GM18868 (cell line): ENCODE results near the gene LDLRAD4.

ENCODE experiments used
- ATAC-seq: cut with Tn5 transposase; IDR thresholded peaks from one replicate; pipeline ENCODE4 v1.9.1; 2021; ENCODE audit warnings: mild to moderate bottlenecking, moderate library complexity; ENCODE audit not compliant: unreplicated experiment

LDLRAD4 gene

DNA sequence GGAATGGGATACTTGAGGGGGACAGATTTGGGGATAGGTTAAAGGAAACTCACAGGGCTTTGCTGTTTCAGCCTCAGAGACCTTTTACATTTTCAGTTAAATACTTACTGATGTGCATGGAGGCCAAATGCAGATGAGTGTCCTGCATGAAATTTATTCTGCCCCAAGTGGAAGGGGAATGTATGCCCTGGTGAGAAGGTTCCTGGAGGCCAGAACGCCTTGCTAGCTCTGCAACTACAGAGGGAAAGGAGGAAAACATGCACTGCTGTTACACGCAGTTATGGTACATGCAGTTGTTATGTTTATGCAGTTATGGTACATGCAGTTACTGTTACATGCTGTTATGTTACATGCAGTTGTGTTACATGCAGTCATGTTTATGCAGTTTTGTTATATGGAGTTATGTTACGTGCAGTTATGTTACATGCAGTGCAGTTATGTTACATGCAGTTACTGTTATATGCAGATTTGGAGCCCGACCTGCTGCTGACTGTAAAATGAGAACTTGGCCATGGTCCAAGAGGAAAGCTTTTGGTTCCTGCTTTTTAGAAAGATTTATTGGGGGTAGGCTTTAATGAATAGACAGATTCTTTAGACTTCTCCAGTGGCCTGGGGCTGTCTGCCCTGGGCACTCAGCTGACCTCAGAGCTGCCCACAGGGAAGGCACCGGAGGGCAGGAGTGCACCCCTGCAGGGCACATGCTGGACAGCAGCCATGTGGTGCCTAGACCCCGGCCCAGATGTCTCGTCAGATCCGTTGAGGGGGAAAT is 84.1 kb downstream of the LDLRAD4 start:
- ATAC-seq, result no peak

DNA sequence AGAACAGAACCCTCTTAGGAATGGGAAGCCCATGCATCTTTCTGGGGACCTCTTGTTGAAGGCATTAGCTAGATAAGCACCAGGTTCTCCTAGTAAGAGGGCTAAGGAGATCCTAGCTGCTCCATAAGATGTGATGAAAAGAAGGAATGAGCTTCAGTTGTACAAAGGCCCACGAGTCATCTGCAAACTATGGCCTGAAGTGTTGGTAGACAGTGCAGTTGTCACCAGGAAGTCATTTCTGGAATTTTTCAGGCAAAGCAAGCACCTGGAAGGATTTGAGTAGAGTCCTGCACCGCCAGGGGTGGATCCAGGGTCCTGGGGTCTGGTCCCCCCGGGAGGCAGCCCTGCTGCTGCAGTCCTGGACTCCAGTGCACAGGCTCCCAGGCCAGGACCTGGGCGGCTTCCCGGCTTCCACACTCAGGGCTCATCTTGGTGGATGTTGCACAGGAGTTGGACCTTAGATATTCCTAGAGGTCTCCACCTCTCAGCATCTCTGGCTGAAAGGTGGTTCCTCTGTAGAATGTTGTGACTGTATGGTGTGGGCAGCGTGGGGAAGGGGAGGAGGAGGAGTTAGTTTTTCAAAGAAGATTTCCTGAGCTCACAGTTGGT is 85.3 kb downstream of the LDLRAD4 start:
- ATAC-seq, result no peak

DNA sequence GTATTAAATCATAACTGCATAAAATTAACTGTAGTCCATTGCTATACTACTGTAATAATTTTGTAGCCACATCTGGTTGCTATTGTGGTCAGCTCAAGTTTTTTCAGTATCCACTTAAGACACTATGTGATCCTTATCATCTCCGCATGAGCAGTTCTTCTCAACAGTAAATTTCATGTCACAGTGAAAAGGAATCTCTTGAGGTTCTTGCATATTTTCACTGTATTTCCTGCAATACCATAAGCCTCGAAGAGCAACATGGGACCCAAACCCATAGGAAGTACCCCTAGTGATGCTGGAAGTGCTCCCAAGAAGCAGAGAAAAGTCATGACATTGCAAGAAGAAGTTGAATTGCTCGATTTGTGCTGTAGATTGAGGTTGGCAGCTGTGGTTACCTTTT is 86.7 kb downstream of the LDLRAD4 start:
- no peak for ATAC-seq

- no peak for ATAC-seq
Measured at GRCh38 chr18:13306583-13306982, 88.0 kb downstream of the LDLRAD4 start.

- no peak for ATAC-seq
Measured at GRCh38 chr18:13308369-13308768, 89.8 kb downstream of the LDLRAD4 start.

GRCh38 chr18:13309031-13309747 is 90.6 kb downstream of the LDLRAD4 start:
- no peak for ATAC-seq

DNA sequence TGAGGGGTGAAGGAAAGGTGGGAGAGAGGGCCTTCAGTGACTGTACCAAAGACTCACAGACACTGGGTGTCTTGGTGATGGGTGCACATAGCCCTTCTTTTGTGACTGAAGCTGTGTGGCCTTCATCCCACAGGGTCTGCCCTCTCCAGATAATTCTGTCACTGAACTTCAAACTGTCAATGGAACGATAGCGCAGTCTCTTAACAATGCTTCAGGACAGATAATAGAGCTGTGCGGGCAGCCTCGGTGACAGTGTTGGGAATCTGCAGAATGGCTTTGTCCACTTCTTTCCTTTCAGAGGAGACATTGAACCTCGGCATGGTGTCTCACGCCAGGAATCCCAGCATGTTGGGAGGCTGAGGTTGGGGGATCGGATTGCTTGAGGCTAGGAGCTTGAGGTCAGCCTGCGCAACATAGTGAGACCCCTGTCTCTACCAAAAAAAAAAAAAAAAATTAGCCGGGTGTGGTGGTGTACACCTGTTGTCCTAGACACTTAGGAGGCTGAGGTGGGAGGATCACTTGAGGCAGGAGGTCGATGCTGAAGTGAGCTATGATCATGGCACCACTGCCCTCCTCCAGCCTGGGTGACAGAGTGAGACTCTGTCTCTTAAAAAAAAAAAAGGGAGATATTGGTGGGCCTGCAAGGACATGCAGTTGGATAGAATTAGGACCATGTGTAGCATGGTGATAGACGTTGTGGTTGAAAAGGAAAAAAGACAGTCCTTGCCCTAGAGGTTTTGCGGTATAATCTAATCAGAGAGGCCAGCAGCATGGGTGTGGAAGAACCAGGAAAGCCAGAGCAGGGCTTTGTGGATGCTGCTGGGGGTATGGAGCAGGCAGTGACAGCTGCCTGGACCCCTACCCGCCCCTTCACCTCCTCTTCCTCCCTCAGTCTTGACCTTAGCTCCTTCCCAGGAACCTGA is 91.4 kb downstream of the LDLRAD4 start:
- ATAC-seq, result no peak

DNA sequence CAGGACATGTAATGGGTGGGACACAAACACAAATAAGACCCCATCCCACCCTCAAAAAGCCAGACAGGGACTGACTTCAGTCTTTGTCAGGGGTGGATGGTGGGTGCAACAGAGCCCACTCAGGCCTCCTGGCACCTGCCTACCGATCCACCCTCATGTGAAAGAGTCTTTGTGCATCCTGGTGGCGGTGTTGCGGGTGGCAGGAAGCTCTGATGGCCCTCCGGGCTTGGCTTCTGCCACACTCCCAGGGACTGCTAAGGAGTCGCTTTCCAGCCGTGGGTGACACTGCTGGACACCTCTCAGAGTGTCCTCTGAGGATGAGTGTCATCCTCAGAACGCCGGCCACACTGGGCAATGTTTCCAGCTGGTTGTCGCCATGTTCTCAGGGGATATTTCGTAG is 92.6 kb downstream of the LDLRAD4 start:
- no peak for ATAC-seq

DNA sequence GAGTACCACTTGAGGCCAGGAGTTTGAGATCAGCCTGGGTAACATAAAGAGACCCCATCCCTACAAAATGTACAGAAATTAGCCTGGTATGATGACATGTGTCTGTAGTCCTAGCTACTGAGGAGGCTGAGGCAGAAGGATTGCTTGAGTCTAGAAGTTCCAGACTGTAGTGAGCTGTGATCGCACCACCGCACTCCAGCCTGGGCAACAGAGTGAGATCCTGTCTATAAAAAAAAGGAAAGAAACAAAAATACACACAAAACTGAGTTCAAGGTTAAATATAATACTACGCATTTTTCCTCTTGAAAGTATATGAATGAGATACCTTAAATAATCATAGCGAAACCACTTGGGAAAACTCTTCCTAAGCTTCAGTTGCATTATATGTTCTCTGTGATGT is 94.0 kb downstream of the LDLRAD4 start:
- ATAC-seq, result no peak

DNA sequence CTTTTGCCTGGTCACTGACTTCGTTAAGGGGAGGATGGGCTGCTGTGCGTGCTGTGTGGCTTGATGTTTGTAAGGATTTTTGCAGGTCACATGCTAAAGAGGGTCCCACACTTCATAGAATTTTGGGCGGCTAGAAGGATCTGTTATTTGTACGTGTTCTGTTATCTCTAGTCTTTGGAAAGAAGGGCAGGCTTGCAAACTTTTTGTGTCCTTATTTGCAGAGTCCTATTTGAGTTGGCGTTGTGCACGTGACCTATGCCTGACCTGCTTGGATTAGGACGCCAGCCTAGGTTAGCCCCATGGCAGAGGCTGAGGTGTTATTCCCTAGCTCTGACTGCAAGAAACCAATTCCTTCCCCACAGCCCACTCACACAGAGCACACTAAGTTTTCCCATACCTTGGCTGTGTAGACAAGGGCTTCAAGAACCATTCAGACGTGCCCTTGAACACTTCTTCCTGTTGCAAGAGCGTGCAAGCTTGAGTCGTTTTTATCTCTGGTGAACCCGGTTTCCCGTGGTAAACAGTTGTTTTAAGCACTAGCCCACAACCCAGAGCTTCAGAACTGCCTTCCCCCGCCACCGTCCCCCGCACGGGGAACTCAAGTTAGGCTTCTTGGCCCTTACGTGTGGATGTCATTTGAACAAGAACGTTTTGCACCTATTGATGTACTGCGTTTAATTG is 94.6 kb downstream of the LDLRAD4 start:
- ATAC-seq, result no peak

DNA sequence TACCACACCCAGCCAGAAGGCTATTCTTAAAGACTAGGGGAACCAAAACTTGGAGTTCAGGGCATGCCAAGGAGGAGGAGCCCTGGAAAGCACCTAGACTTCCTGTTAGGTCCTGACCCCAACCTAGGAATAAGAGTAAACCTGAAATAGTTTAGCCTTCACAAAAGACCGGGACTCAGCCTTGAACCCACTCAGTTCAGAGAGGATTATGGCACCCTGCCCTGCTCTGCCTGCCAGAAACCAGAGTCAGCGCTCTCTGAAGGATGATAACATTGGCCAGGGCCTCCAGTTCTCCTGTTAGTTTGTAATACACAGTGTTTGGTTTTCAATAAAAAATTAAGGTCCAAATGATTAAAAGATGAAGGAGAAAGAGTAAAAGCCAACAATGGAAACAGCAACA is 96.4 kb downstream of the LDLRAD4 start:
- ATAC-seq, result no peak

- ATAC-seq, result no peak
Measured at GRCh38 chr18:13316063-13316462, 97.5 kb downstream of the LDLRAD4 start.

GRCh38 chr18:13317801-13318200 is 99.2 kb downstream of the LDLRAD4 start:
- ATAC-seq, result no peak

DNA sequence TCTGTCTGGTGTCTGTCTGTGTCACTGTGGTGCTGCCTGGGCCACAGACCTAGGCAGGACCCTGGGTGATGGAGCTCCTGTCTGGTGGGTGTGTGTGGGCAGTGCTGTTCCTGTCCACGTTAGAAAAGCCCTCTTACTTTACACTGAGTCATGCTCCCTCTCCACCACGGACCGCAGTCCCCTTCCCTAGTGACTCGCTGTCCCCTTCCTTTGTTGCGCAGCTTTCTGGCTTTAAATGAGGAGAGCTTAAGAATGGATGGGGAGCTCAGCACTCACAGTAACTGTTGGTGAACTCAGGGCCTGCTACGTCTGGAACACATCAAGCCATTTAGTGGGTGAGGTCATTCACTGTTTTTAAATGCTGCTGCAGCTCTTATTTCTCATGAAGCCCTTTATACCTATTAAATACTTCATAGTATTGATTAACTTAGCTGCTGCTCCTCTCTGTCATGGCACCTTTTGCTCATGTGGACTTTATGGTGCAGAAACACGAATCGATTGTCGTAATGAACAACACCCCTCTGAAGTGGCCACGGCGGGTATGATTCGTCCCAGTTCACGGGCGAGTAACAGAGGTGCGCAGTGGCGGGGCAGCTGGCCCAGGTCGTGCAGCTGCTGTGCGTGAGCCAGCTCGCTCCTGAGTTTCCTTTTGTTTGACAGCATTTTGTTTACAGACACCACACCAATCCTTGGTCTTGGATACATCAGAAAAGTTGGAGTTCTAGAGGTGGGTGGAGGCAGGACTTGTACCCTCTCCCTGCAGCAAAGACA is 100.4 kb downstream of the LDLRAD4 start:
- ATAC-seq, result no peak

DNA sequence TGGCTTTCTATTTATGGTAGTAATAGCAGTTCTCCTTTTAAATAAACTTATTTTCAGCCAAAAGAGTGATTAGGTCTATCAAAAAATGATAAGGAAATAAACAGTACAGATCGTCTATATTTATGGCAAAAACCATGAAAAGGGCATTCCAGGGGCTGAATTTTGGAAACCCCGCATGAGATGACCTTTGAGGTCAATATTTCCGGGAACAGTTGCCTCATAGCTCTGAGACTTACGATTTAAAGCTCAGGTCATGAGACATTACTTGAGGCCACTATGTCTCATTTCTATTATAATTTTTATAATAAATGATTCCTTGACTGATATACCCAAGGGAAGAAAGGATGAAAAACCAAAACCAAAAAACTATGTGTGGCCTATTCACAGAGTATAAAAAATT is 101.1 kb downstream of the LDLRAD4 start:
- no peak for ATAC-seq

DNA sequence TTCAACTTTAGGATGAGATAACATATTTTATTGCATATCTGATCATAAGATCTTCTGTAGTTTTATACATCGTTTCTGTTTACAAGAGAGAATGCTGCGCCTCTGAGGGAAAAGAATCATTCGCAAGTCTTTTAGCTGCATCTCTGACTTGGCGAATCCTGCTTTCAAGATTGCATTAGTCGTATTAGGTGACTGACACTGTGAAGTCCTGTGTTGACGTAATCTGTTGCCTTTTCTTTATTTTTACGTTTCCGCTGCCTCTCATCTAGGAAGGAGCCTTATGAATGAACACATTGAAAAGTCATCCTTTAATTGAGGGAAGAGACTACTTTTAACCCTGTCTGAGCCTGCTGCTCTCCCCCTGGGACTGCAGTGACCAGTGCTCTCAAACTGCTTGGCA is 101.5 kb downstream of the LDLRAD4 start:
- ATAC-seq, result no peak

DNA sequence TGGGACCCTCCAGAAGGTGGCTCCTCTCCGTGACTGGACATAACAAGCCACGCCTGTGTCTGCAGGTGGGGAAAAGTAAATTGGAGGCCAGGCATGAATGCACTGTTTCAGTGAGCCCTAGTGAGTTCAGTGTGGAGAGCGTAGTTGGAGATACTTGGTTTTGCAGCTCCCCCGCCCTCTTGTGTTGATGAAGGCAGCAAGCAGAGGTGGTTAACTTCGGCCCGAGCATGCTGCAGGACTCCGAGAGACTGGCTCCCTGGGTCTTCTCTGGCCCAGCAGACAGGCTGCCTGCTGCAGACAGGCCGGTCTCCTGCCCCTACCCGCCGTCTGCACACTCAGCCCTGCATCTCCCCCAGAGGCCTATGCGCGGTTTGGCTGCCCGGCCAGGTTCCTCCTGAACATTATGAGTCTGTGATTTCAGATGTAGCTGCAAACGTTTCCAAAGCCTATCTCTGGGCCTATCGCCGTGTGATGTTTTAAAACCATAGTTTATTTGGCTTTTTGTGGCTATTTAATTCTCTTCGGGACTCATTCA is 102.4 kb downstream of the LDLRAD4 start:
- no peak for ATAC-seq

DNA sequence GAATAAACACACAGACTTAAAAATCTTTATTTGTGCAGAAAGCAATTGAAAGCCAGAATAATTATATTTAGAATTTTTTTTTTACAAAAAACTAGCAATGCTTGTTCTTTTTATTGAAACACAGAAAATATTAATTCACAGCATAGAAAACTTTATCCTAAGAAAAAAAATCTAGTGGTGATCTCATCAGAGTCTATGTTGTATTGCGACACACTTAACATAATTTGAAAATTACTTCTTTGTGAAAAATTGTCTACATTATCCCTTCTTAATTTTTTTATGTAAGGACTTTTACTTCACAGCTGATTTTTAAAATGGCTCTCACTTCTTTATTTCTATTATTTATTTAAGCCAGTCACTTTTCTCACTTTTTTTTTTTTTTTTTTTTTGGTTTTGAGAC is 103.4 kb downstream of the LDLRAD4 start:
- no peak for ATAC-seq

GRCh38 chr18:13323186-13323585 is 104.6 kb downstream of the LDLRAD4 start:
- ATAC-seq, result no peak
